ENCODE results near the gene HS3ST4.

DNA sequence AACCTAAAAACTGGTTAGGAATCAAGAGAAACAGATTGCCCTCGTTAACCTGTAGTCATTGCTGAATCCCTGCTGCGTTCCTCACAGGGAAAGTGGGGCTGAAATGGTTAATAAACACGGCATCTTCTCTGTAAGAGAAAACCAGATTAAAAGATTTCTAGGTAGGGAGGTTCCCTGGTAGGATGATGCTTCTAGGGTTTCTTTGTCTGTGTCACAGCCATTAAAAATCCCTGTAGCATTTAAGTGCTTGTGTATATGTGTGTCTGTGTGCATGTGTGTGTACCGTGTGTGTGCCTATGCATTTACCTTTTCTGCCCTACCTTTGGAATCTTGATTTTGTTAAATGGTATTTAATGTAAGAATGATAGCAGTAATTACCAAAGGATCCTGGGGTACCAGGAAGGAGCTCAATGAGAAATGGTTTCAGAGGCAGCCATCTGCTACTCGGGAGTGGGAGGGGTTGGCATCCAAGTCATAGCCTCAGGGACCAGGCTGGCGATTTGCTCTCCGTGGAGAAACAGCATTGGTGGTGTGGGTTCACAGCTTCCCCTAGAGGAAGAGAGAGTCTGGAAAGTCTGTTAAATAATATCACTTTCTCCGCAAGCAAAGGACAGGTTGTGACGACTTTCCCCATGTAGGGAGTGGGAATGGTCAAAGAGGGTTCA lies 177.1 kb downstream of the HS3ST4 start:
- TF ChIP-seq POLR2AphosphoS5 (IDR thresholded peaks at IDR 0.05; ENCODE audit: low read depth, low read length) (no peak), CTCF (IDR thresholded peaks at IDR 0.05; ENCODE audit: control extremely low read depth in 1 of 3, insufficient read depth in 1 of 3, low read depth in 1 of 3, low read length in 3 of 3) (no peak), ZNF274 (IDR thresholded peaks at IDR 0.05; ENCODE audit: borderline replicate concordance, extremely low read depth, low read length) (no peak)
